ENCODE data around the gene ANKRD6.

The ANKRD6 gene

GRCh38 chr6:89657445-89658158 is 224.7 kb downstream of the ANKRD6 start:
- no peak for DNase-seq (ENCODE audit: low spot score)

- no peak for DNase-seq (ENCODE audit: low spot score)
Observed at GRCh38 chr6:89660981-89661380, 228.0 kb downstream of the ANKRD6 start.

GRCh38 chr6:89661559-89661958 is 228.6 kb downstream of the ANKRD6 start:
- no peak for DNase-seq (ENCODE audit: low spot score)

- DNase-seq (ENCODE audit: low spot score) = no peak
Observed at GRCh38 chr6:89662659-89663223, 229.8 kb downstream of the ANKRD6 start.

GRCh38 chr6:89667872-89668556 is 235.1 kb downstream of the ANKRD6 start:
- no peak for DNase-seq (ENCODE audit: low spot score)

GRCh38 chr6:89669002-89669401 is 236.1 kb downstream of the ANKRD6 start:
- DNase-seq (ENCODE audit: low spot score) = no peak

- no peak for DNase-seq (ENCODE audit: low spot score)
Observed at GRCh38 chr6:89670935-89671565, 238.1 kb downstream of the ANKRD6 start.

GRCh38 chr6:89675949-89676748 is 243.2 kb downstream of the ANKRD6 start:
- DNase-seq (ENCODE audit: low spot score) = no peak

GRCh38 chr6:89678531-89678930 is 245.6 kb downstream of the ANKRD6 start:
- no peak for DNase-seq (ENCODE audit: low spot score)

- DNase-seq (ENCODE audit: low spot score) = no peak
Observed at GRCh38 chr6:89679215-89680120, 246.5 kb downstream of the ANKRD6 start.

- DNase-seq (ENCODE audit: low spot score) = no peak
Observed at GRCh38 chr6:89680150-89680549, 247.2 kb downstream of the ANKRD6 start.

- no peak for DNase-seq (ENCODE audit: low spot score)
Observed at GRCh38 chr6:89680551-89680950, 247.6 kb downstream of the ANKRD6 start.

GRCh38 chr6:89681983-89682564 is 249.1 kb downstream of the ANKRD6 start:
- no peak for DNase-seq (ENCODE audit: low spot score)

GRCh38 chr6:89682991-89683390 is 250.0 kb downstream of the ANKRD6 start:
- DNase-seq (ENCODE audit: low spot score) = no peak
